ENCODE data around the gene NRXN3. TPM values are rescaled to one million over a fixed set of nuclear protein-coding genes. Genes with fewer than 3 reads are reported as not detected.

Gene NRXN3
- total RNA-seq, 1 donor from 2014 or later, result 1.6 TPM

DNA sequence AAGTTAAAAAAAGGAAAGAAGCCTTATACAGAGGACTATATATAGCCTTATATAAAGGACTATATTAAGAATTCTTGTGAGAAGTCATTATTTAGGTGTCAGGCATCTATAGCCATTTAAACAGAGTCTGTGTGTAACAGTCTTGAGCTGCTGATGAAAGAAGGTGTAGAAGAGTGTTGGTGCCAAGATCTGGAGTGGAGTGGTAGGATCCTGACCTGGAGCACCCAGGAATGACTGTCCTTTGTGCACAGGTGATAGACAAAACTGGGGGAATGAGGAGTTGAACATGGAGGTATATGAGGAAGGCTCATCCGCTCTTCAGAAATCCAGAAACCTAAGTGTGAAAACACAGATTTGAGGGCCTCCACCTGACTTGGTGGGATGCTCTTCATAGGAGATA is 747.3 kb downstream of the NRXN3 start:
- H3K27me3 ChIP-seq (ENCODE audit: control insufficient read depth, insufficient read depth, low read length), result no peaks in the 10 kb centered on the region
- no peak overlapping the region for H3K4me3 ChIP-seq (ENCODE audit: low read depth, low read length)
- H3K36me3 ChIP-seq (ENCODE audit: control insufficient read depth, insufficient read depth, low read length), result no peaks in the 10 kb centered on the region
- no peak for DNase-seq (ENCODE audit: low read depth)
- TF ChIP-seq, protein P1, sequence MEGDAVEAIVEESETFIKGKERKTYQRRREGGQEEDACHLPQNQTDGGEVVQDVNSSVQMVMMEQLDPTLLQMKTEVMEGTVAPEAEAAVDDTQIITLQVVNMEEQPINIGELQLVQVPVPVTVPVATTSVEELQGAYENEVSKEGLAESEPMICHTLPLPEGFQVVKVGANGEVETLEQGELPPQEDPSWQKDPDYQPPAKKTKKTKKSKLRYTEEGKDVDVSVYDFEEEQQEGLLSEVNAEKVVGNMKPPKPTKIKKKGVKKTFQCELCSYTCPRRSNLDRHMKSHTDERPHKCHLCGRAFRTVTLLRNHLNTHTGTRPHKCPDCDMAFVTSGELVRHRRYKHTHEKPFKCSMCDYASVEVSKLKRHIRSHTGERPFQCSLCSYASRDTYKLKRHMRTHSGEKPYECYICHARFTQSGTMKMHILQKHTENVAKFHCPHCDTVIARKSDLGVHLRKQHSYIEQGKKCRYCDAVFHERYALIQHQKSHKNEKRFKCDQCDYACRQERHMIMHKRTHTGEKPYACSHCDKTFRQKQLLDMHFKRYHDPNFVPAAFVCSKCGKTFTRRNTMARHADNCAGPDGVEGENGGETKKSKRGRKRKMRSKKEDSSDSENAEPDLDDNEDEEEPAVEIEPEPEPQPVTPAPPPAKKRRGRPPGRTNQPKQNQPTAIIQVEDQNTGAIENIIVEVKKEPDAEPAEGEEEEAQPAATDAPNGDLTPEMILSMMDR (IDR thresholded peaks at IDR 0.05; ENCODE audit: insufficient read depth, low read length, poor library complexity, severe bottlenecking), result no peak

DNA sequence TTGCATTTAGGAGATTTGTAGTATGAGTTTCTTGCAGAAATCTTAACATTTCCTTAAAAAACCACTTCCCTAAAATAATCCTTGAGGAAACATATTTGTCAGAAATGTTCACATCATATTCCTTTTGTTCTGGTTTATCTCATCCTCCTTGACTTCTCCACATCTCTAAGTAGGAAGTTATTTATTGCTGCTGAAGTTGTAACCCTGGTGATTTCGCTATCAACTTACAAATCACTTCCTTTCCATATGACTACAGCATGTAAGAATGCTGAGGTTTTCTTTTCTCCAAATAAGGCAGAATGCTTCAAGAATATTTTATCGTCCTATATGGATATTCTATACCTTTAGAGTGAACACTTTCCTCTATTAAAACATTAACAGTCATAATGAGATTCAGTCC is 751.7 kb downstream of the NRXN3 start:
- TF ChIP-seq, protein P1 (IDR thresholded peaks at IDR 0.05; ENCODE audit: insufficient read depth, low read length, poor library complexity, severe bottlenecking), result no peak
- Histone ChIP-seq H3K36me3 (ENCODE audit: control insufficient read depth, insufficient read depth, low read length) (no peaks in the 10 kb centered on the region), H3K27me3 (ENCODE audit: control insufficient read depth, insufficient read depth, low read length) (no peaks in the 10 kb centered on the region), H3K4me3 (ENCODE audit: low read depth, low read length) (no peak overlapping the region)
- peak; percentile 32 for DNase-seq (ENCODE audit: low read depth)

DNA sequence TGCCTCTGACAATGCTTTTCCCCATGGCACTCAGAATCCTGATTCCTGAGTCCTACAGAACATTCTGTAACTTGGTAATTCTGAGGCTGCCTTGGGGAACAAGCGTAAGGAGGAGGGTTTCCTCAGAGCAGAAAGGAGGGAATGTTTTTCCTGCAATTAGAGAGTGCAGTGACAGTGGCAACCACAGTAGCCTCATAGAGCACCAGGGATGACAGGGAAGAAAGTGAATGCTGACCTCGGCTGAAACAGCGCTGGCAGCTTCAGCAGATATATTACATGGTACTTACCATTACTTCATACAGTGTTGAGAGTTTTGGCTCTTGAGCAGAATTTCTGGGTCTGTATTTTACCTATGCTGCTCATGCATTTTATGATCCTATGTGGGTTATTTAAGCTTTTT is 757.1 kb downstream of the NRXN3 start:
- H3K4me3 ChIP-seq (ENCODE audit: low read depth, low read length), result no peak overlapping the region
- TF ChIP-seq, protein P1 (IDR thresholded peaks at IDR 0.05; ENCODE audit: insufficient read depth, low read length, poor library complexity, severe bottlenecking), result no peak
- no peaks in the 10 kb centered on the region for H3K27me3 ChIP-seq (ENCODE audit: control insufficient read depth, insufficient read depth, low read length)
- no peak for DNase-seq (ENCODE audit: low read depth)
- no peaks in the 10 kb centered on the region for H3K36me3 ChIP-seq (ENCODE audit: control insufficient read depth, insufficient read depth, low read length)

DNA sequence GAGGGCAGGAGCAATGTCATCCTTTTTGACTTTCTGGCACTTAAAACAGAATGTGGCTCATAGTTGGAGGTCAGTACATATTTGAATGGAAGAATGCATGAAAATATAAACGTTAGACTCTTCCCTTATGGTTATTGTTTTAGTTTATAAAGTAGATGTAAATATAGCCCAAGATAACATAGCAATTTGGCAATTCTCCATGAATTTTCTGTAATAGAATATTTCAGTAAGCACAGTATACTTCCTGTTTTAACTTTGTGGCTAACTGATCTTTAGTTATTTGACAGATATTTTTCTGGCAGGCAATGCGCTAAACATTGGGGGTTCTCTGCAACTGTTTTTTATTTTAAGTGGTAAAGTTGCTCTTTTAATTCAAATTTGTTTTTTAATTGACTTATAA is 763.0 kb downstream of the NRXN3 start:
- DNase-seq (ENCODE audit: low read depth), result no peak
- Histone ChIP-seq H3K36me3 (ENCODE audit: control insufficient read depth, insufficient read depth, low read length) (no peaks in the 10 kb centered on the region), H3K4me3 (ENCODE audit: low read depth, low read length) (no peak overlapping the region), H3K27me3 (ENCODE audit: control insufficient read depth, insufficient read depth, low read length) (no peaks in the 10 kb centered on the region)
- TF ChIP-seq, protein P1 (IDR thresholded peaks at IDR 0.05; ENCODE audit: insufficient read depth, low read length, poor library complexity, severe bottlenecking), result no peak

DNA sequence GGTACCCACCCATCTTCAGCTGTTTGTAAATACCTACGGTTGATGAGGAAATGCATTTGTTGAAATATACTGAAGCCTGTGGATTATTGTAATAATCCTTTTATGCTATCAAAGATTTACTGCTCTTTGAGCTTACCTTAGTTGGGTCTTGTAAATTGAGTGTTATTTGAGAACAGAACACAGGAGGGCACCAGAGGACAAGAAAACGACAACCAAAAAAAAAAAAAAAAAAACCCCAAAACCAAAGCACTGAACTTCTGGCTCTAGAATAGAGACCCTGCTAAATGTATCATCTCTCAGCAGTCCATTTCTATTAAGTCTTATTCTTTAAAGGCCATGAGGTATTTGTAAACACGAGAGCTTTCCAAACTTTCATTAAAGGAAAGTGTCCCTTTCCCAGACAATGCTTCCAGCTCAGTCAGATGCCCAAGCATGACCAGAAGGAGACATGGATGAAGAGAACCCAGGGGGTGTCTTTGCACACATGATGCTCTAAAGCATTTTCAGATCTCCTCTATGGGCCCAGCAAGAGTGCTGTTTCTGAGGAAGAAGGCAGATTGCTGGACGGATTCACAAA is 763.9 kb downstream of the NRXN3 start:
- DNase-seq (ENCODE audit: low read depth), result no peak
- H3K27me3 ChIP-seq (ENCODE audit: control insufficient read depth, insufficient read depth, low read length), result no peaks in the 10 kb centered on the region
- no peak overlapping the region for H3K4me3 ChIP-seq (ENCODE audit: low read depth, low read length)
- H3K36me3 ChIP-seq (ENCODE audit: control insufficient read depth, insufficient read depth, low read length), result no peaks in the 10 kb centered on the region
- TF ChIP-seq, protein P1 (IDR thresholded peaks at IDR 0.05; ENCODE audit: insufficient read depth, low read length, poor library complexity, severe bottlenecking), result peak; percentile 51

DNA sequence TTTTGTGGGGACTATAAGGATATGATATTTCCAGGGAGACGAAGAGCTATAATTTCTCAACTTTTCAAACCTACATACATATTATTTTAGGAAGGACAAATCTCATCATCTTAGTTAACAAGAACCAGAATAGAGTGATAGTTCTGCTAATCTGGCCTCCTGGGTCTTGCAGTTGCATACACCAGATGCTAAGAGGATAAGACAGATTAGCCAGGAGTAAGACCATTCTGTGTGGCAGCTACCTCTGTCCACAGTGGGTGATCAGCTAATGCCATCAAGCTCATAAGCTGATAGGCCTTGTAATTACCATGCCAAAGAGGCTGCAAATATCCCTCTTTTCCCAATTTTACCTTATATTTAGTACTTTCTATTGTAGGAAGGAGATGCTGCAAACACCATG is 776.8 kb downstream of the NRXN3 start:
- H3K4me3 ChIP-seq (ENCODE audit: low read depth, low read length), result no peak overlapping the region
- TF ChIP-seq, protein P1 (IDR thresholded peaks at IDR 0.05; ENCODE audit: insufficient read depth, low read length, poor library complexity, severe bottlenecking), result no peak
- H3K27me3 ChIP-seq (ENCODE audit: control insufficient read depth, insufficient read depth, low read length), result no peaks in the 10 kb centered on the region
- H3K36me3 ChIP-seq (ENCODE audit: control insufficient read depth, insufficient read depth, low read length), result no peaks in the 10 kb centered on the region
- DNase-seq (ENCODE audit: low read depth), result no peak
